Measurements from ENCODE around the gene RDH12. TPM values are rescaled to one million over a fixed set of nuclear protein-coding genes. Genes with fewer than 3 reads are reported as not detected.

The RDH12 gene
- total RNA-seq, 3 donors from 2014 or later (not counting 1 experiment from before 2014, with no cell fraction given), result not detected

DNA sequence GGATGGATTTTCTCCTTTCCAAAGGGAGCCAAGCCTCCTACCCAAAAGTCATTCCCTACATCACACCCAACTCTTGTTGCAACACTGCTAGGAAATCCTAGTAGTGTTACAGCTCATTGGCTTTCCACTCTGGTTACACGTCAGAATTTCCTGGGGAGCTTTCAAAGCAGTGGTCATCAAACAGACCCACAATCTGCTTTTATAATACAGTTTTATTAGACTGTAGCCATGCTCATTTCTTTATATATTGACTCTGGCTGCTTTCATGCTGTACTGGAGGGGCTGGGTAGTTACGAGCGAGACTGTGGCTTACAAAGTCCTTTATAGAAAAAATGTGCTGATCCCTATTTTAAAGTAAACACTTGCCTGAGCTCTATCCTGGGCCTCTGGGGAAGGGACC is 80.4 kb downstream of the RDH12 start:
- TF ChIP-seq, protein P1, sequence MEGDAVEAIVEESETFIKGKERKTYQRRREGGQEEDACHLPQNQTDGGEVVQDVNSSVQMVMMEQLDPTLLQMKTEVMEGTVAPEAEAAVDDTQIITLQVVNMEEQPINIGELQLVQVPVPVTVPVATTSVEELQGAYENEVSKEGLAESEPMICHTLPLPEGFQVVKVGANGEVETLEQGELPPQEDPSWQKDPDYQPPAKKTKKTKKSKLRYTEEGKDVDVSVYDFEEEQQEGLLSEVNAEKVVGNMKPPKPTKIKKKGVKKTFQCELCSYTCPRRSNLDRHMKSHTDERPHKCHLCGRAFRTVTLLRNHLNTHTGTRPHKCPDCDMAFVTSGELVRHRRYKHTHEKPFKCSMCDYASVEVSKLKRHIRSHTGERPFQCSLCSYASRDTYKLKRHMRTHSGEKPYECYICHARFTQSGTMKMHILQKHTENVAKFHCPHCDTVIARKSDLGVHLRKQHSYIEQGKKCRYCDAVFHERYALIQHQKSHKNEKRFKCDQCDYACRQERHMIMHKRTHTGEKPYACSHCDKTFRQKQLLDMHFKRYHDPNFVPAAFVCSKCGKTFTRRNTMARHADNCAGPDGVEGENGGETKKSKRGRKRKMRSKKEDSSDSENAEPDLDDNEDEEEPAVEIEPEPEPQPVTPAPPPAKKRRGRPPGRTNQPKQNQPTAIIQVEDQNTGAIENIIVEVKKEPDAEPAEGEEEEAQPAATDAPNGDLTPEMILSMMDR (IDR thresholded peaks at IDR 0.05), result no peak
- Histone ChIP-seq H3K4me1 (ENCODE audit: control insufficient read depth, insufficient read depth, low read length) (no peaks in the 10 kb centered on the region), H3K36me3 (ENCODE audit: control insufficient read depth, insufficient read depth, low read length) (peaks cover 86% of the 10 kb centered on the region), H3K9me3 (ENCODE audit: control insufficient read depth, insufficient read depth, low read length) (no peaks in the 10 kb centered on the region), H3K27me3 (ENCODE audit: control insufficient read depth, insufficient read depth, low read length) (no peaks in the 10 kb centered on the region), H3K4me3 (ENCODE audit: low read length) (no peak overlapping the region), H3K27ac (ENCODE audit: low read length) (no peak overlapping the region)
- Mint-ChIP-seq H3K9me3 (no peaks in the 10 kb centered on the region), H3K36me3 (peaks cover 60% of the 10 kb centered on the region), H3K4me1 (no peaks in the 10 kb centered on the region), H3K4me3 (no peak overlapping the region), H3K27ac (no peak overlapping the region), H3K27me3 (ENCODE audit: low read depth in 2 of 2) (no peaks in the 10 kb centered on the region)
- WGBS (ENCODE audit: insufficient coverage), result 33% methylated on average over 3 of the region's 3 CpGs
- no peak for ATAC-seq
- intact Hi-C loops (cut with micrococcal nuclease), result no loop called here
- DNase-seq, result no peak

Other genes with a start within 250 kb of the RDH12 start
- 10 to 100 TPM; 28.3 to 51.3 (median 49.9) TPM for gene TMEM229B, start 213.2 kb upstream of the RDH12 start, total RNA-seq
- not detected for gene PLEKHH1, start 168.6 kb upstream of the RDH12 start, total RNA-seq
- gene PIGH, start 101.6 kb upstream of the RDH12 start, total RNA-seq, result 10 to 100 TPM; 50.9 to 56.0 (median 54.5) TPM
- gene ARG2, start 82.0 kb upstream of the RDH12 start, total RNA-seq, result 1 to 10 TPM; 1.2 to 7.4 (median 1.4) TPM
- gene VTI1B, start 27.3 kb upstream of the RDH12 start, total RNA-seq, result 10 to 100 TPM; 47.5 to 77.1 (median 57.9) TPM
- gene RDH11, start 6.1 kb upstream of the RDH12 start, total RNA-seq, result 10 to 100 TPM; 26.5 to 37.4 (median 33.6) TPM
- gene ZFYVE26, start 114.7 kb downstream of the RDH12 start, total RNA-seq, result 10 to 100 TPM; 31.0 to 45.9 (median 35.5) TPM
- gene RAD51B, start 117.9 kb downstream of the RDH12 start, total RNA-seq, result 10 to 100 TPM; 28.1 to 37.6 (median 28.6) TPM